HG03558 (cell line): ENCODE measurements around the gene MRPL4.

Experiments
- ATAC-seq: cut with Tn5 transposase; IDR thresholded peaks from one replicate; pipeline ENCODE4 v1.9.1; 2021; ENCODE audit warnings: moderate number of reproducible peaks; ENCODE audit not compliant: unreplicated experiment; ENCODE audit errors: extremely low read depth

Gene MRPL4

GRCh38 chr19:10251792-10252694, at the start of gene MRPL4:
Gene MRPL4 (plus strand): TSS chr19:10252214. CDS start chr19:10252254, 40 bp downstream.
- peak; percentile 72 for ATAC-seq

- ATAC-seq = no peak
Measured at GRCh38 chr19:10203686-10204085, 48.3 kb upstream of the MRPL4 start.

- no peak for ATAC-seq
Measured at GRCh38 chr19:10205636-10206035, 46.4 kb upstream of the MRPL4 start.

GRCh38 chr19:10206226-10206885, 45.7 kb upstream of the MRPL4 start:
- no peak for ATAC-seq

- ATAC-seq = no peak
Measured at GRCh38 chr19:10207026-10207425, 45.0 kb upstream of the MRPL4 start.

- no peak for ATAC-seq
Measured at GRCh38 chr19:10209315-10209714, 42.7 kb upstream of the MRPL4 start.

GRCh38 chr19:10211061-10211460, 41.0 kb upstream of the MRPL4 start:
- ATAC-seq = no peak

GRCh38 chr19:10211691-10212090, 40.3 kb upstream of the MRPL4 start:
- no peak for ATAC-seq

GRCh38 chr19:10214784-10215183, 37.2 kb upstream of the MRPL4 start:
- ATAC-seq = no peak

- ATAC-seq = no peak
Measured at GRCh38 chr19:10217085-10217484, 34.9 kb upstream of the MRPL4 start.

- ATAC-seq = no peak
Measured at GRCh38 chr19:10219678-10220077, 32.3 kb upstream of the MRPL4 start.

- no peak for ATAC-seq
Measured at GRCh38 chr19:10220695-10221094, 31.3 kb upstream of the MRPL4 start.

- no peak for ATAC-seq
Measured at GRCh38 chr19:10222201-10222890, 29.7 kb upstream of the MRPL4 start.

GRCh38 chr19:10223488-10224213, 28.4 kb upstream of the MRPL4 start:
- no peak for ATAC-seq

- no peak for ATAC-seq
Measured at GRCh38 chr19:10224337-10224736, 27.7 kb upstream of the MRPL4 start.

GRCh38 chr19:10226021-10226375, 26.0 kb upstream of the MRPL4 start:
- ATAC-seq = no peak

GRCh38 chr19:10226376-10227025, 25.5 kb upstream of the MRPL4 start:
- ATAC-seq = no peak

GRCh38 chr19:10227026-10227971, 24.7 kb upstream of the MRPL4 start:
- ATAC-seq = no peak

GRCh38 chr19:10228393-10228792, 23.6 kb upstream of the MRPL4 start:
- no peak for ATAC-seq
